K562 (cell line): ENCODE measurements around the gene SLC8A1. TPM values are rescaled to one million over a fixed set of nuclear protein-coding genes. Genes with fewer than 3 reads are reported as not detected.

Experiments
- ATAC-seq: fragments of 200-7000 bp; cut with Tn5 transposase; 3 replicates; pipeline ENCODE4 v1.9.1; 2020; ENCODE audit warnings: moderate library complexity
- BruUV-seq: library from RNA; stranded (reverse); fragments of 400-500 nt; replicated peaks from 2 replicates; lab custom pipeline; 2021; lab: Mats Ljungman, UMichigan
- CTCF ChIA-PET: fragments of 300-600 bp; formaldehyde crosslinking; extraction: SDS; loops from one replicate; lab custom pipeline; 2021; ENCODE audit warnings: low intra/inter-chr PET ratio; lab: Yijun Ruan, JAX
- POLR2A ChIA-PET: fragments of 300-600, 350-650 bp; sonication (Branson Sonifier 250); formaldehyde crosslinking; extraction: SDS; loops from one replicate; lab custom pipeline; 2021; ENCODE audit warnings: antibody characterized with exemption, inconsistent platforms; lab: Yijun Ruan, JAX
- DNase-seq, 4 experiments: peaks; one replicate each; pipeline versions ENCODE4 v3.0.0 to v3.0.0-alpha.2; 2011 to 2018; ENCODE audit warnings: low spot score in 3 of 4, mixed read lengths in 3 of 4; ENCODE audit errors: extremely low read depth in 1 of 4
- FAIRE-seq: peaks from 2 replicates; lab custom pipeline; 2011; peaks lifted over from hg19 to GRCh38; lab: Jason Lieb, UNC
- H2AFZ ChIP-seq: 2 replicates; pipeline ENCODE4 v1.6.0; 2011; ENCODE audit warnings: low read depth, low read length, control low read depth, inconsistent platforms
- H3K27ac ChIP-seq: fragments of 200-600 bp; 3 replicates; pipeline ENCODE4 v1.8.0; 2011; ENCODE audit warnings: low read depth, mild to moderate bottlenecking, control low read depth, inconsistent platforms, low read length, moderate library complexity, mixed read lengths; ENCODE audit errors: extremely low read depth
- H3K27me3 ChIP-seq, 2 experiments: fragments of 300-600 bp in 1 of 2; 2 replicates in 1 of 2; 3 replicates in 1 of 2; pipeline versions ENCODE4 v1.6.0 to v1.8.0; 2011; ENCODE audit warnings: inconsistent platforms in 2 of 2, low read length in 2 of 2, mild to moderate bottlenecking in 1 of 2, mixed read lengths in 1 of 2, moderate library complexity in 1 of 2; ENCODE audit not compliant: control insufficient read depth in 2 of 2, insufficient read depth in 2 of 2
- H3K36me3 ChIP-seq: fragments of 300-600 bp; 3 replicates; pipeline ENCODE4 v1.8.0; 2011; ENCODE audit warnings: mild to moderate bottlenecking, low read length, inconsistent platforms; ENCODE audit not compliant: control insufficient read depth, insufficient read depth
- H3K4me1 ChIP-seq, 2 experiments: fragments of 200-600 bp in 1 of 2; replicated peaks in 1 of 2; 2 replicates in 1 of 2; 3 replicates in 1 of 2; pipeline versions ENCODE4 v1.5.1 to v1.8.0; 2011; ENCODE audit warnings: inconsistent platforms in 2 of 2, low read length in 2 of 2, mild to moderate bottlenecking in 1 of 2, mixed read lengths in 1 of 2, moderate library complexity in 1 of 2; ENCODE audit not compliant: control insufficient read depth in 2 of 2, insufficient read depth in 2 of 2
- H3K4me2 ChIP-seq: 2 replicates; pipeline ENCODE4 v1.6.1; 2011; ENCODE audit warnings: low read length, control low read depth, inconsistent platforms, mixed read lengths; ENCODE audit not compliant: insufficient read depth
- H3K4me3 ChIP-seq: fragments of 200-600 bp; sonication (generic), shearing (Covaris generic); 2 replicates; pipeline ENCODE4 v1.5.1; 2016; ENCODE audit warnings: control low read depth, inconsistent platforms
- H3K79me2 ChIP-seq: fragments of 200-600 bp; 3 replicates; pipeline ENCODE4 v1.8.0; 2011; ENCODE audit warnings: low read length, inconsistent platforms; ENCODE audit not compliant: control insufficient read depth, insufficient read depth
- H3K9ac ChIP-seq, 2 experiments: 2 replicates each; pipeline versions ENCODE4 v1.6.0 to v1.6.1; 2011; ENCODE audit warnings: low read depth in 2 of 2, low read length in 2 of 2, control low read depth in 1 of 2, inconsistent platforms in 1 of 2, mild to moderate bottlenecking in 1 of 2, mixed read lengths in 1 of 2; ENCODE audit not compliant: insufficient read depth in 1 of 2
- H3K9me1 ChIP-seq: one replicate; pipeline ENCODE4 v1.6.0; 2011; ENCODE audit warnings: inconsistent platforms, mild to moderate bottlenecking, low read length, moderate library complexity; ENCODE audit not compliant: control insufficient read depth, insufficient read depth
- H3K9me3 ChIP-seq: replicated peaks from 2 replicates; pipeline ENCODE4 v1.5.1; 2011; ENCODE audit warnings: low read depth, low read length, inconsistent platforms; ENCODE audit not compliant: control insufficient read depth, insufficient read depth
- H4K20me1 ChIP-seq: replicated peaks from 2 replicates; pipeline ENCODE4 v1.6.1; 2011; ENCODE audit warnings: low read length, inconsistent platforms, mixed read lengths; ENCODE audit not compliant: control insufficient read depth, insufficient read depth
- HNRNPUL1 ChIP-seq: fragments of 200-400 bp; formaldehyde crosslinking; IDR thresholded peaks from 2 replicates; pipeline ENCODE4 v1.6.1; 2017; ENCODE audit warnings: low read length
- NFATC3 ChIP-seq: fragments of 450-650 bp; IDR thresholded peaks from 2 replicates; pipeline ENCODE4 v1.6.1; 2017; ENCODE audit warnings: mild to moderate bottlenecking
- PHB2 ChIP-seq: fragments of 450-650 bp; IDR thresholded peaks from 2 replicates; pipeline ENCODE4 v1.6.1; 2017; ENCODE audit warnings: low read depth
- TBL1XR1 ChIP-seq, 2 experiments: IDR thresholded peaks; 2 replicates each; pipeline ENCODE4 v1.6.1; 2012; ENCODE audit warnings: improper control_type of control experiment in 2 of 2, low read length in 2 of 2, mild to moderate bottlenecking in 1 of 2
- ZFP1 ChIP-seq: fragments of 450-650 bp; formaldehyde crosslinking; IDR thresholded peaks from 2 replicates; pipeline ENCODE4 v1.4.0; 2020; ENCODE audit warnings: mild to moderate bottlenecking, mixed read lengths
- ZNF449 ChIP-seq: fragments of 250-450 bp; sonication (Bioruptor Pico); IDR thresholded peaks from 2 replicates; pipeline ENCODE4 v1.8.0; 2022; ENCODE audit warnings: moderate library complexity, mild to moderate bottlenecking, inconsistent platforms
- WGBS: fragments of 100-300 bp; shearing (Covaris generic); methylation state at CpG from one replicate; pipeline ENCODE4 v1.1.6; 2016; ENCODE audit warnings: low coverage, mixed read lengths; ENCODE audit not compliant: insufficient coverage; ENCODE audit errors: missing lambda C conversion rate; 5-methylcytosine and 5-hydroxymethylcytosine counted together
- in situ Hi-C: fragments of 300-500 bp; cut with MboI; formaldehyde crosslinking; loops from 4 replicates; pipeline ENCODE4 v1.15.0; 2018; ENCODE audit warnings: inconsistent platforms, mixed read lengths
- intact Hi-C: fragments of 100-400 bp; cut with micrococcal nuclease; formaldehyde crosslinking; loops from 2 replicates; pipeline ENCODE4 v1.14.2; 2022
- polyA plus RNA-seq, 8 experiments: library from polyadenylated mRNA; depleted of rRNA in 4 of 8; stranded (reverse) in 5 of 8; unstranded in 3 of 8; fragments of >200 nt; fragmentation: Nextera tagmentation in 2 of 8; fragmentation: Illumina TruSeq in 1 of 8; extraction: Ambion mirVana in 2 of 8; extraction: Trizol in 1 of 8; gene quantifications; 2 replicates each; pipeline versions ENCODE4 v1.2.1 to v1.2.3, GENCODE V29; 2011 to 2014; ENCODE audit warnings: inconsistent platforms in 1 of 8, missing spikeins in 1 of 8
- total RNA-seq, 7 experiments: library from RNA; depleted of rRNA in 6 of 7; stranded (reverse); fragments of >200 nt in 6 of 7; fragmentation: Illumina TruSeq in 2 of 7; extraction: Trizol in 2 of 7; gene quantifications; 2 replicates each; pipeline versions ENCODE4 v1.2.1 to v1.2.3, GENCODE V29; 2011 to 2021; ENCODE audit warnings: low replicate concordance in 1 of 7

Gene SLC8A1
- total and polyA plus RNA-seq, 9 of the 15 experiments (the other 6 are each of a cell fraction or from before 2014, with no cell fraction given) = not detected

- Histone ChIP-seq H3K27me3 (no peaks in the 10 kb centered on the region), H3K36me3 (no peaks in the 10 kb centered on the region), H3K4me3 (no peak overlapping the region), H3K9me1 (no peaks in the 10 kb centered on the region), H3K27ac (no peak overlapping the region), H3K79me2 (no peaks in the 10 kb centered on the region), H3K4me1 (no peaks in the 10 kb centered on the region), H3K9me3 (no peaks in the 10 kb centered on the region; the same call in 1 of the 2 replicates), H3K9ac (no peak overlapping the region), H4K20me1 (no peaks in the 10 kb centered on the region), H3K4me2 (no peak overlapping the region), H2AFZ (no peak overlapping the region)
- POLR2A ChIA-PET = no interaction called here
- no peak for FAIRE-seq
- CTCF ChIA-PET = no interaction called here
- in situ Hi-C loops = loop anchor here (25.0 kb wide), 1 partner anchor 846 kb away; no protein-coding TSS in a partner anchor
- BruUV-seq = no TSS peak
- TF ChIP-seq ZNF449 (no peak), ZFP1 (CRISPR knock-in tag) (no peak)
- no peak for DNase-seq
- ATAC-seq = no peak
- intact Hi-C loops = no loop called here
- 0% methylated on average over 1 of the region's 1 CpG for WGBS
Measured at GRCh38 chr2:40433736-40434135, 18.2 kb downstream of the SLC8A1 start.

GRCh38 chr2:40432921-40433483 is 18.9 kb downstream of the SLC8A1 start:
- no peaks in the 10 kb centered on the region for H3K4me1 ChIP-seq
- no peak for DNase-seq
- WGBS = 0% methylated on average over 3 of the region's 3 CpGs
- H3K4me2 ChIP-seq = no peak overlapping the region
- no peak overlapping the region for H3K4me3 ChIP-seq
- no peak overlapping the region for H3K9ac ChIP-seq
- no peaks in the 10 kb centered on the region; the same call in 1 of the 2 replicates for H3K9me3 ChIP-seq
- CTCF ChIA-PET = no interaction called here
- H4K20me1 ChIP-seq = no peaks in the 10 kb centered on the region
- in situ Hi-C loops (loop anchor here (25.0 kb wide), 1 partner anchor 846 kb away; no protein-coding TSS in a partner anchor), intact Hi-C loops (no loop called here)
- no peaks in the 10 kb centered on the region for H3K9me1 ChIP-seq
- no peaks in the 10 kb centered on the region for H3K36me3 ChIP-seq
- H3K79me2 ChIP-seq = no peaks in the 10 kb centered on the region
- no peak overlapping the region for H3K27ac ChIP-seq
- BruUV-seq = no TSS peak
- no peak for ATAC-seq
- H2AFZ ChIP-seq = no peak overlapping the region
- POLR2A ChIA-PET = no interaction called here
- FAIRE-seq = no peak
- TF ChIP-seq PHB2 (no peak), NFATC3 (no peak), HNRNPUL1 (no peak), TBL1XR1 (IDR thresholded peaks at IDR 0.05; ENCODE audit: low read length in 2 of 2) (no peak)
- H3K27me3 ChIP-seq = no peaks in the 10 kb centered on the region
